Measurements from ENCODE around the gene GAA. TPM values are rescaled to one million over a fixed set of nuclear protein-coding genes. Genes with fewer than 3 reads are reported as not detected.

GAA gene
- total and polyA plus RNA-seq, 2 of the 4 experiments (the other 2 are of a cell fraction): 2.2 to 14.8 TPM

GRCh38 chr17:80055597-80055996 lies 45.8 kb upstream of the GAA start:
- no CpG with 5 or more reads among the region's 9 CpGs for WGBS, 2 experiments (ENCODE audit: extremely low coverage in 2 of 2, insufficient read length in 1 of 2)
- CTCF ChIA-PET: no interaction called here
- no peak for ATAC-seq (ENCODE audit: low read depth)

More at GRCh38 chr17:80055597-80055996, 45.8 kb upstream of the GAA start:
- Histone ChIP-seq H2BK120ac (ENCODE audit: low read depth, low read length) (no peak overlapping the region), H3K9me1 (ENCODE audit: insufficient read depth, low read length) (no peaks in the 10 kb centered on the region), H3K56ac (ENCODE audit: extremely low read depth, insufficient read depth, low read length) (no peak overlapping the region), H3K18ac (ENCODE audit: low read depth, low read length) (no peak overlapping the region), H4K5ac (ENCODE audit: low read depth, low read length) (no peak overlapping the region), H3K36me3 (ENCODE audit: control insufficient read depth, insufficient read depth, low read length) (peaks cover 12% of the 10 kb centered on the region; the same call in 1 of the 2 replicates), H2AK5ac (ENCODE audit: low read depth, low read length) (no peak overlapping the region), H2BK5ac (ENCODE audit: low read depth, low read length, poor library complexity, severe bottlenecking) (no peak overlapping the region), H3K79me1 (ENCODE audit: low read depth in 1 of 2, low read length in 2 of 2) (no peaks in the 10 kb centered on the region), H4K20me1 (ENCODE audit: insufficient read depth, low read length) (no peaks in the 10 kb centered on the region), H3K4me2 (ENCODE audit: low read depth, low read length) (no peak overlapping the region), H3K4ac (ENCODE audit: low read depth, low read length) (no peak overlapping the region), H4K91ac (ENCODE audit: insufficient read depth, low read depth, low read length) (no peak overlapping the region), H2AK9ac (replicated peaks; ENCODE audit: low read depth, low read length, poor library complexity) (no peak overlapping the region), H2BK15ac (ENCODE audit: low read depth, low read length) (no peak overlapping the region), H3K9me3 (ENCODE audit: control insufficient read depth, insufficient read depth, low read length) (no peaks in the 10 kb centered on the region), H3K4me3 (ENCODE audit: insufficient read depth, low read depth, low read length) (no peak overlapping the region), H3K27ac (ENCODE audit: insufficient read depth, low read length) (no peak overlapping the region), H4K8ac (ENCODE audit: low read depth in 2 of 2, low read length in 2 of 2) (no peak overlapping the region), H3K27me3 (ENCODE audit: control insufficient read depth, insufficient read depth, low read length) (no peaks in the 10 kb centered on the region), H3K4me1 (ENCODE audit: control insufficient read depth, insufficient read depth, low read length) (peaks cover 4% of the 10 kb centered on the region), H3K9ac (ENCODE audit: low read depth, low read length) (no peak overlapping the region), H3K23ac (ENCODE audit: low read depth, low read length) (no peak overlapping the region), H2AFZ (replicated peaks; ENCODE audit: low read length, poor library complexity) (no peak overlapping the region), H2BK20ac (ENCODE audit: low read depth, low read length) (no peak overlapping the region), H3K14ac (replicated peaks; ENCODE audit: low read depth, low read length) (no peak overlapping the region)
- DNase-seq: no peak
- intact Hi-C loops (cut with micrococcal nuclease): no loop called here
- TF ChIP-seq USF2 (IDR thresholded peaks at IDR 0.05; ENCODE audit: low read depth, low read length) (no peak), RAD21 (IDR thresholded peaks at IDR 0.05; ENCODE audit: low read length) (no peak), CHD1 (IDR thresholded peaks at IDR 0.05; ENCODE audit: low read depth, low read length) (no peak), NFE2L2 (IDR thresholded peaks at IDR 0.05; ENCODE audit: low read depth, low read length) (no peak), RCOR1 (IDR thresholded peaks at IDR 0.05; ENCODE audit: insufficient replicate concordance, low read length) (no peak), SMC3 (IDR thresholded peaks at IDR 0.05; ENCODE audit: low read depth, low read length) (no peak), FOS (IDR thresholded peaks at IDR 0.05; ENCODE audit: low read depth, low read length) (no peak), MAFK (IDR thresholded peaks at IDR 0.05; ENCODE audit: low read depth, low read length) (no peak), POLR2A (IDR thresholded peaks at IDR 0.05; ENCODE audit: low read depth, low read length) (no peak), CTCF (conservative IDR thresholded peaks at IDR 0.05; ENCODE audit: low read depth, low read length) (no peak), CEBPB (IDR thresholded peaks at IDR 0.05; ENCODE audit: low read depth, low read length) (no peak), RFX5 (IDR thresholded peaks at IDR 0.05; ENCODE audit: low read depth, low read length) (no peak), BHLHE40 (IDR thresholded peaks at IDR 0.05; ENCODE audit: low read depth, low read length) (no peak), MAZ (IDR thresholded peaks at IDR 0.05; ENCODE audit: borderline replicate concordance, low read depth, low read length) (no peak), MXI1 (IDR thresholded peaks at IDR 0.05; ENCODE audit: borderline replicate concordance, low read depth, low read length) (no peak), ELK1 (IDR thresholded peaks at IDR 0.05; ENCODE audit: borderline replicate concordance, low read depth, low read length) (no peak)
- in situ Hi-C loops (cut with MboI; ENCODE audit: low sequenced_read_pairs): no loop called here
- POLR2A ChIA-PET (ENCODE audit: unreplicated experiment): no interaction called here
- dilution Hi-C loops (cut with HindIII; ENCODE audit: low sequenced_read_pairs, unreplicated experiment): no loop called here
- BruUV-seq (replicated peaks): no TSS peak
